HFFc6 (cell line): ENCODE measurements around the gene CNGA1. TPM values are rescaled to one million over a fixed set of nuclear protein-coding genes. Genes with fewer than 3 reads are reported as not detected.
A peak's percentile ranks its signal among the peaks of the same experiment; 100 is the strongest.

Experiments
- DNase-seq: peaks from one replicate; pipeline ENCODE4 v3.0.0-alpha.2; 2018
- H3K27ac Mint-ChIP-seq: 2 replicates; pipeline ENCODE4 v1.8.0; 2020; ENCODE audit warnings: mild to moderate bottlenecking, mixed read lengths
- H3K27me3 Mint-ChIP-seq: 2 replicates; pipeline ENCODE4 v1.8.0; 2021; ENCODE audit warnings: mild to moderate bottlenecking, moderate library complexity, mixed read lengths; ENCODE audit not compliant: insufficient read depth
- H3K36me3 Mint-ChIP-seq: 2 replicates; pipeline ENCODE4 v1.8.0; 2021; ENCODE audit warnings: low read depth, mixed read lengths
- H3K4me1 Mint-ChIP-seq: 2 replicates; pipeline ENCODE4 v1.8.0; 2020; ENCODE audit warnings: low read depth, mixed read lengths
- H3K4me3 Mint-ChIP-seq: 2 replicates; pipeline ENCODE4 v1.8.0; 2020; ENCODE audit warnings: mild to moderate bottlenecking, moderate library complexity, mixed read lengths
- H3K9me3 Mint-ChIP-seq: 2 replicates; pipeline ENCODE4 v1.8.0; 2020; ENCODE audit warnings: mild to moderate bottlenecking, mixed read lengths
- CTCF ChIP-seq: fragments of 200-600 bp; sonication (generic); IDR thresholded peaks from 2 replicates; pipeline ENCODE4 v1.5.0; 2021; ENCODE audit warnings: antibody characterized with exemption, mild to moderate bottlenecking
- long read RNA-seq: library from polyadenylated mRNA; unstranded; transcript quantifications from one replicate; pipeline ENCODE4 v2.0.0, GENCODE V29; 2019
- total RNA-seq, 6 experiments: library from RNA; stranded (reverse); fragmentation: NEBNext Ultra II Directional; extraction: Animal tissue kit (Norgen Biotek cat#: 25700); gene quantifications; 2 replicates in 1 of 6; 3 replicates in 5 of 6; pipeline ENCODE4 v1.2.3, GENCODE V29; 2021

Gene CNGA1
- total RNA-seq: not detected
- long read RNA-seq: 0 reads

- Mint-ChIP-seq H3K4me3 (peak within 1 kb of the TSS; percentile 86), H3K9me3 (no peaks in the 10 kb centered on the region), H3K27ac (peak within 1 kb of the TSS; percentile 68; the same call in 1 of the 2 replicates), H3K27me3 (peaks cover 5% of the 10 kb centered on the region), H3K4me1 (peaks cover 10% of the 10 kb centered on the region), H3K36me3 (no peaks in the 10 kb centered on the region)
- TF ChIP-seq CTCF: peak; percentile 63
- peak; percentile 41 for DNase-seq
Observed at GRCh38 chr4:48016141-48017107, at the start of gene CNGA1, which contains the start of gene NIPAL1. Gene CNGA1 (minus strand): TSS chr4:48016681. CDS start chr4:47952689, 63,992 bp downstream. Gene NIPAL1 (plus strand): TSS chr4:48016772. CDS start chr4:48016840, 68 bp downstream.

- H3K4me1 Mint-ChIP-seq: no peaks in the 10 kb centered on the region
- no peak for TF ChIP-seq CTCF
- no peak overlapping the region for H3K4me3 Mint-ChIP-seq
- DNase-seq: no peak
- H3K9me3 Mint-ChIP-seq: peaks cover 4% of the 10 kb centered on the region; the same call in 1 of the 2 replicates
- H3K27me3 Mint-ChIP-seq: peaks cover 14% of the 10 kb centered on the region
- no peak overlapping the region for H3K27ac Mint-ChIP-seq
- H3K36me3 Mint-ChIP-seq: no peaks in the 10 kb centered on the region
Observed at GRCh38 chr4:48065587-48066052, 49.1 kb upstream of the CNGA1 start.

GRCh38 chr4:48064349-48064748 lies 47.9 kb upstream of the CNGA1 start:
- H3K27me3 Mint-ChIP-seq: peaks cover 14% of the 10 kb centered on the region
- no peak for DNase-seq
- TF ChIP-seq CTCF: no peak
- no peak overlapping the region for H3K4me3 Mint-ChIP-seq
- H3K27ac Mint-ChIP-seq: no peak overlapping the region
- no peaks in the 10 kb centered on the region for H3K36me3 Mint-ChIP-seq
- peaks cover 8% of the 10 kb centered on the region; the same call in 1 of the 2 replicates for H3K9me3 Mint-ChIP-seq
- no peaks in the 10 kb centered on the region for H3K4me1 Mint-ChIP-seq

GRCh38 chr4:48058617-48059530 lies 42.4 kb upstream of the CNGA1 start:
- Mint-ChIP-seq H3K36me3 (no peaks in the 10 kb centered on the region), H3K27ac (no peak overlapping the region), H3K4me1 (no peaks in the 10 kb centered on the region), H3K4me3 (no peak overlapping the region), H3K27me3 (peaks cover 6% of the 10 kb centered on the region; the same call in 1 of the 2 replicates), H3K9me3 (peaks cover 8% of the 10 kb centered on the region; the same call in 1 of the 2 replicates)
- no peak for TF ChIP-seq CTCF
- no peak for DNase-seq

GRCh38 chr4:48051078-48051477 lies 34.6 kb upstream of the CNGA1 start:
- Mint-ChIP-seq H3K4me3 (no peak overlapping the region), H3K9me3 (no peaks in the 10 kb centered on the region), H3K36me3 (no peaks in the 10 kb centered on the region), H3K27ac (no peak overlapping the region), H3K27me3 (peaks cover 10% of the 10 kb centered on the region), H3K4me1 (no peaks in the 10 kb centered on the region)
- no peak for DNase-seq
- TF ChIP-seq CTCF: no peak
